Thoracic aorta (tissue), 2 donors: ENCODE data around the gene ZNHIT6. TPM values are rescaled to one million over a fixed set of nuclear protein-coding genes. Genes with fewer than 3 reads are reported as not detected.

Experiments used
- ATAC-seq: fragments of 150-250 bp; one replicate; pipeline ENCODE4 v1.8.0; 2017; ENCODE audit warnings: low read depth; ENCODE audit not compliant: insufficient number of reproducible peaks, low FRiP score
- DNase-seq: peaks from one replicate; pipeline ENCODE4 v3.0.0-alpha.2; 2020; ENCODE audit warnings: low spot score
- H3K27ac ChIP-seq, 2 donors: fragments of 200-600 bp; sonication (generic); 1 replicate in 1 of 2; 2 replicates in 1 of 2; pipeline ENCODE4 v1.5.1; 2016; ENCODE audit warnings: mild to moderate bottlenecking in 2 of 2, moderate library complexity in 2 of 2
- H3K27me3 ChIP-seq: fragments of 200-600 bp; sonication (generic); replicated peaks from 2 replicates; pipeline ENCODE4 v1.6.0; 2016; ENCODE audit warnings: mild to moderate bottlenecking; ENCODE audit not compliant: insufficient read depth
- H3K36me3 ChIP-seq: fragments of 200-600 bp; sonication (generic); one replicate; pipeline ENCODE4 v1.5.1; 2016
- H3K4me1 ChIP-seq, 2 donors: fragments of 200-600 bp; sonication (generic); 1 replicate in 1 of 2; 2 replicates in 1 of 2; pipeline versions ENCODE4 v1.5.1 to v1.6.0; 2016; ENCODE audit warnings: low read depth in 2 of 2, mild to moderate bottlenecking in 1 of 2; ENCODE audit not compliant: control insufficient read depth in 1 of 2
- H3K4me3 ChIP-seq: fragments of 200-600 bp; sonication (generic); 2 replicates; pipeline ENCODE4 v1.5.1; 2016; ENCODE audit warnings: mild to moderate bottlenecking
- H3K9me3 ChIP-seq: fragments of 200-600 bp; sonication (generic); 2 replicates; pipeline ENCODE4 v1.5.1; 2016
- CTCF ChIP-seq: fragments of 200-600 bp; sonication (generic); IDR thresholded peaks from one replicate; pipeline ENCODE4 v1.5.1; 2019; ENCODE audit warnings: antibody characterized with exemption
- total RNA-seq, 2 donors: library from RNA; depleted of rRNA; stranded (reverse); fragments of >200 nt; gene quantifications; one replicate each; pipeline versions ENCODE4 v1.1.0 to v1.2.3, GENCODE V29; 2016

The ZNHIT6 gene
- total RNA-seq, 2 donors from 2014 or later, result 14.5 to 19.1 TPM

GRCh38 chr1:85705940-85706339 is 2.3 kb downstream of the ZNHIT6 start:
- Histone ChIP-seq H3K27me3 (no peaks in the 10 kb centered on the region), H3K9me3 (no peaks in the 10 kb centered on the region), H3K4me1 (peaks cover 9 to 10% of the 10 kb centered on the region in 2 donors), H3K4me3 (no peak overlapping the region), H3K36me3 (peaks cover 5% of the 10 kb centered on the region), H3K27ac (no peak overlapping the region)
- DNase-seq (no peak), ATAC-seq (no peak)
- TF ChIP-seq CTCF, result no peak

- H3K36me3 ChIP-seq, result peaks cover 11% of the 10 kb centered on the region
- no peak for TF ChIP-seq CTCF
These were observed 7.8 kb downstream of the ZNHIT6 start for GRCh38 chr1:85700422-85700821.

DNA sequence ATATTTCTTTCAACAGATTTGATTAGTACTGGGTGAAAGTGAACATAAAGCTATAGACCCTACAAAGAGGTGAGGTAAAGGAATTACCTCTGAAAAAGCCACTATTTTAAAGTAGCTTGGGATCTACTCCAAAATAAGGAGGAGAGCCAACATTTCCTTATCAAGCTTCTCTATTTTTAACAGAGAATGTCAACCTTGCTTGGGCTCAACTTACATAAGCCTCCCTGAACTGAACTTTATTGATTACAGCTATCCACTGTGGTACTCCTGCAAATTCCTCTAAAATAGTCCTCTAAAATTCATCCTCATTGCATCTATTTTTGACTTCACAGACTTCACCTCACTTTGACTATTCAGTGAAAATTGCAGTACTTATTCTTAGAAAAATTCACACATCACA is 10.3 kb downstream of the ZNHIT6 start:
- Histone ChIP-seq H3K36me3 (peaks cover 14% of the 10 kb centered on the region), H3K4me3 (no peak overlapping the region), H3K27ac (no peak overlapping the region), H3K9me3 (no peaks in the 10 kb centered on the region), H3K4me1 (peaks cover 5 to 9% of the 10 kb centered on the region in 2 donors), H3K27me3 (no peaks in the 10 kb centered on the region)
- DNase-seq (no peak), ATAC-seq (no peak)
- TF ChIP-seq CTCF, result no peak

More at GRCh38 chr1:85700422-85700821, 7.8 kb downstream of the ZNHIT6 start:
- no peaks in the 10 kb centered on the region for H3K9me3 ChIP-seq
- no peaks in the 10 kb centered on the region for H3K27me3 ChIP-seq
- H3K27ac ChIP-seq, result no peak overlapping the region
- H3K4me1 ChIP-seq, result peaks cover 5 to 9% of the 10 kb centered on the region in 2 donors
- no peak for DNase-seq
- no peak for ATAC-seq
- no peak overlapping the region for H3K4me3 ChIP-seq

GRCh38 chr1:85692730-85693314 is 15.4 kb downstream of the ZNHIT6 start:
- Histone ChIP-seq H3K36me3 (peaks cover 5% of the 10 kb centered on the region), H3K4me1 (peaks cover 2 to 10% of the 10 kb centered on the region in 2 donors), H3K27me3 (no peaks in the 10 kb centered on the region), H3K27ac (no peak overlapping the region), H3K4me3 (no peak overlapping the region), H3K9me3 (no peaks in the 10 kb centered on the region)
- DNase-seq, result no peak
- TF ChIP-seq CTCF, result peak; percentile 56
- no peak for ATAC-seq

GRCh38 chr1:85689775-85690404 is 18.3 kb downstream of the ZNHIT6 start:
- H3K27ac ChIP-seq, result no peak overlapping the region
- H3K36me3 ChIP-seq, result no peaks in the 10 kb centered on the region
- ATAC-seq (no peak), DNase-seq (no peak)
- H3K4me3 ChIP-seq, result no peak overlapping the region
- H3K27me3 ChIP-seq, result no peaks in the 10 kb centered on the region
- TF ChIP-seq CTCF, result no peak
- peaks cover 0 to 7% of the 10 kb centered on the region in 2 donors for H3K4me1 ChIP-seq
- no peaks in the 10 kb centered on the region for H3K9me3 ChIP-seq
